K562 (cell line): Measurements from ENCODE around the gene SERPINE1. TPM values are rescaled to one million over a fixed set of nuclear protein-coding genes. Genes with fewer than 3 reads are reported as not detected.
A peak's percentile ranks its signal among the peaks of the same experiment; 100 is the strongest.

Source experiments
- ARID1B ChIP-seq: fragments of 450-650 bp; IDR thresholded peaks from 2 replicates; pipeline ENCODE4 v1.6.1; 2016; ENCODE audit warnings: antibody characterized with exemption, mild to moderate bottlenecking, inconsistent platforms
- EP400 ChIP-seq: fragments of 450-650 bp; IDR thresholded peaks from 2 replicates; pipeline ENCODE4 v1.6.1; 2017; ENCODE audit warnings: antibody characterized with exemption, mild to moderate bottlenecking, moderate library complexity
- ESRRA ChIP-seq: fragments of 450-650 bp; IDR thresholded peaks from 2 replicates; pipeline ENCODE4 v1.6.1; 2014; ENCODE audit warnings: low read depth, mild to moderate bottlenecking, moderate library complexity, borderline replicate concordance
- LCOR ChIP-seq: sonication (generic); formaldehyde crosslinking; IDR thresholded peaks from 2 replicates; pipeline ENCODE4 v1.8.0; 2022; ENCODE audit warnings: mild to moderate bottlenecking, missing genetic modification reagents
- NFIC ChIP-seq: fragments of 450-650 bp; IDR thresholded peaks from 2 replicates; pipeline ENCODE4 v1.6.1; 2017; ENCODE audit warnings: mild to moderate bottlenecking, inconsistent platforms
- SRSF9 ChIP-seq: fragments of 200-400 bp; formaldehyde crosslinking; IDR thresholded peaks from 2 replicates; pipeline ENCODE4 v1.6.1; 2017; ENCODE audit warnings: low read depth, low read length, borderline replicate concordance
- STAG1 ChIP-seq: sonication (generic); formaldehyde crosslinking; IDR thresholded peaks from 2 replicates; pipeline ENCODE4 v1.5.0; 2020; ENCODE audit warnings: missing genetic modification reagents, borderline replicate concordance
- ZFP1 ChIP-seq: fragments of 450-650 bp; formaldehyde crosslinking; IDR thresholded peaks from 2 replicates; pipeline ENCODE4 v1.4.0; 2020; ENCODE audit warnings: mild to moderate bottlenecking, mixed read lengths
- polyA plus RNA-seq, 8 experiments: library from polyadenylated mRNA; depleted of rRNA in 4 of 8; stranded (reverse) in 5 of 8; unstranded in 3 of 8; fragments of >200 nt; fragmentation: Nextera tagmentation in 2 of 8; fragmentation: Illumina TruSeq in 1 of 8; extraction: Ambion mirVana in 2 of 8; extraction: Trizol in 1 of 8; gene quantifications; 2 replicates each; pipeline versions ENCODE4 v1.2.1 to v1.2.3, GENCODE V29; 2011 to 2014; ENCODE audit warnings: inconsistent platforms in 1 of 8, missing spikeins in 1 of 8
- total RNA-seq, 7 experiments: library from RNA; depleted of rRNA in 6 of 7; stranded (reverse); fragments of >200 nt in 6 of 7; fragmentation: Illumina TruSeq in 2 of 7; extraction: Trizol in 2 of 7; gene quantifications; 2 replicates each; pipeline versions ENCODE4 v1.2.1 to v1.2.3, GENCODE V29; 2011 to 2021; ENCODE audit warnings: low replicate concordance in 1 of 7
- TF ChIP-seq, protein P1 (sequence below), 2 experiments: fragments of 450-650 bp in 1 of 2; sonication (generic) in 1 of 2; formaldehyde crosslinking in 1 of 2; IDR thresholded peaks; 2 replicates each; pipeline versions ENCODE4 v1.7.1 to v1.9.0; 2016 to 2022; ENCODE audit warnings: inconsistent platforms in 1 of 2, mild to moderate bottlenecking in 1 of 2, missing genetic modification reagents in 1 of 2
- TF ChIP-seq, protein P2 (sequence below): fragments of 250-450 bp; sonication (Bioruptor Pico); IDR thresholded peaks from 2 replicates; pipeline ENCODE4 v1.4.0; 2020
- TF ChIP-seq, protein P3 (sequence below), 2 experiments: fragments of 450-650 bp in 1 of 2; sonication (generic) in 1 of 2; formaldehyde crosslinking in 1 of 2; IDR thresholded peaks in 1 of 2; conservative IDR thresholded peaks in 1 of 2; 2 replicates each; pipeline versions ENCODE4 v1.6.1 to v1.8.1; 2016 to 2023; ENCODE audit warnings: mild to moderate bottlenecking in 2 of 2, moderate library complexity in 2 of 2, inconsistent platforms in 1 of 2, missing genetic modification reagents in 1 of 2

The SERPINE1 gene
- total and polyA plus RNA-seq, 9 of the 15 experiments (the other 6 are each of a cell fraction or from before 2014, with no cell fraction given) = 0.22 to 4.8 (median 0.91) TPM

DNA sequence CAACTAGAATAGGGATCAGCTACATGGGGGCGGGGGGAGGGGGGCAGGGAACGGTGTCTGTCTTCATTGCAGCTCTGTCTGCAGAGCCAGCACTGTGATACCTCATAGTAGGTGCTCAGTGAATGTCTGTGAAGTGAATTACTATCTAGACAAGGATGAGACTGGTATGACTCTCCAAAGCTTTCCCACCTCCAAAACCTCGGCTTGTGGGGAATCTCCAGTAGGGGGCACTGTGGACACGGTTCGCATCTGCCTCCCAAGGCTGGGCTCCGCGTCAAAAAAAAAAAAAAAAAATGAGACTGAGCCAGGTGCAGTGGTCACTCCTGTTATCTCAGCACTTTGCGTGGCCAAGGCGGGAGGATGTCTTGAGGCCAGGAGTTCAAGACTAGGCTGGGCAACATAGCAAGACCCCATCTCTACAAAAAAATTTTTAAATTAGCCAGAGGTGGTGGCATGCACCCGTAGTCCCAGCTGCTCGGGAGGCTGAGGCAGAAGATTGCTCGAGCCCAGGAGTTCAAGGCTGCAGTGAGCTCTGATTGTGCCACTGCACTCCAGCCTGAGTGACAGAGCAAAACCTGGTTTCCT, 32.0 kb upstream of the SERPINE1 start (continued):
- TF ChIP-seq, protein P1, sequence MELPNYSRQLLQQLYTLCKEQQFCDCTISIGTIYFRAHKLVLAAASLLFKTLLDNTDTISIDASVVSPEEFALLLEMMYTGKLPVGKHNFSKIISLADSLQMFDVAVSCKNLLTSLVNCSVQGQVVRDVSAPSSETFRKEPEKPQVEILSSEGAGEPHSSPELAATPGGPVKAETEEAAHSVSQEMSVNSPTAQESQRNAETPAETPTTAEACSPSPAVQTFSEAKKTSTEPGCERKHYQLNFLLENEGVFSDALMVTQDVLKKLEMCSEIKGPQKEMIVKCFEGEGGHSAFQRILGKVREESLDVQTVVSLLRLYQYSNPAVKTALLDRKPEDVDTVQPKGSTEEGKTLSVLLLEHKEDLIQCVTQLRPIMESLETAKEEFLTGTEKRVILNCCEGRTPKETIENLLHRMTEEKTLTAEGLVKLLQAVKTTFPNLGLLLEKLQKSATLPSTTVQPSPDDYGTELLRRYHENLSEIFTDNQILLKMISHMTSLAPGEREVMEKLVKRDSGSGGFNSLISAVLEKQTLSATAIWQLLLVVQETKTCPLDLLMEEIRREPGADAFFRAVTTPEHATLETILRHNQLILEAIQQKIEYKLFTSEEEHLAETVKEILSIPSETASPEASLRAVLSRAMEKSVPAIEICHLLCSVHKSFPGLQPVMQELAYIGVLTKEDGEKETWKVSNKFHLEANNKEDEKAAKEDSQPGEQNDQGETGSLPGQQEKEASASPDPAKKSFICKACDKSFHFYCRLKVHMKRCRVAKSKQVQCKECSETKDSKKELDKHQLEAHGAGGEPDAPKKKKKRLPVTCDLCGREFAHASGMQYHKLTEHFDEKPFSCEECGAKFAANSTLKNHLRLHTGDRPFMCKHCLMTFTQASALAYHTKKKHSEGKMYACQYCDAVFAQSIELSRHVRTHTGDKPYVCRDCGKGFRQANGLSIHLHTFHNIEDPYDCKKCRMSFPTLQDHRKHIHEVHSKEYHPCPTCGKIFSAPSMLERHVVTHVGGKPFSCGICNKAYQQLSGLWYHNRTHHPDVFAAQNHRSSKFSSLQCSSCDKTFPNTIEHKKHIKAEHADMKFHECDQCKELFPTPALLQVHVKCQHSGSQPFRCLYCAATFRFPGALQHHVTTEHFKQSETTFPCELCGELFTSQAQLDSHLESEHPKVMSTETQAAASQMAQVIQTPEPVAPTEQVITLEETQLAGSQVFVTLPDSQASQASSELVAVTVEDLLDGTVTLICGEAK (IDR thresholded peaks at IDR 0.05) = no peak
- TF ChIP-seq, protein P1 (CRISPR knock-in tag; IDR thresholded peaks at IDR 0.05) = no peak
- no peak for TF ChIP-seq ZFP1
- TF ChIP-seq, protein P2, sequence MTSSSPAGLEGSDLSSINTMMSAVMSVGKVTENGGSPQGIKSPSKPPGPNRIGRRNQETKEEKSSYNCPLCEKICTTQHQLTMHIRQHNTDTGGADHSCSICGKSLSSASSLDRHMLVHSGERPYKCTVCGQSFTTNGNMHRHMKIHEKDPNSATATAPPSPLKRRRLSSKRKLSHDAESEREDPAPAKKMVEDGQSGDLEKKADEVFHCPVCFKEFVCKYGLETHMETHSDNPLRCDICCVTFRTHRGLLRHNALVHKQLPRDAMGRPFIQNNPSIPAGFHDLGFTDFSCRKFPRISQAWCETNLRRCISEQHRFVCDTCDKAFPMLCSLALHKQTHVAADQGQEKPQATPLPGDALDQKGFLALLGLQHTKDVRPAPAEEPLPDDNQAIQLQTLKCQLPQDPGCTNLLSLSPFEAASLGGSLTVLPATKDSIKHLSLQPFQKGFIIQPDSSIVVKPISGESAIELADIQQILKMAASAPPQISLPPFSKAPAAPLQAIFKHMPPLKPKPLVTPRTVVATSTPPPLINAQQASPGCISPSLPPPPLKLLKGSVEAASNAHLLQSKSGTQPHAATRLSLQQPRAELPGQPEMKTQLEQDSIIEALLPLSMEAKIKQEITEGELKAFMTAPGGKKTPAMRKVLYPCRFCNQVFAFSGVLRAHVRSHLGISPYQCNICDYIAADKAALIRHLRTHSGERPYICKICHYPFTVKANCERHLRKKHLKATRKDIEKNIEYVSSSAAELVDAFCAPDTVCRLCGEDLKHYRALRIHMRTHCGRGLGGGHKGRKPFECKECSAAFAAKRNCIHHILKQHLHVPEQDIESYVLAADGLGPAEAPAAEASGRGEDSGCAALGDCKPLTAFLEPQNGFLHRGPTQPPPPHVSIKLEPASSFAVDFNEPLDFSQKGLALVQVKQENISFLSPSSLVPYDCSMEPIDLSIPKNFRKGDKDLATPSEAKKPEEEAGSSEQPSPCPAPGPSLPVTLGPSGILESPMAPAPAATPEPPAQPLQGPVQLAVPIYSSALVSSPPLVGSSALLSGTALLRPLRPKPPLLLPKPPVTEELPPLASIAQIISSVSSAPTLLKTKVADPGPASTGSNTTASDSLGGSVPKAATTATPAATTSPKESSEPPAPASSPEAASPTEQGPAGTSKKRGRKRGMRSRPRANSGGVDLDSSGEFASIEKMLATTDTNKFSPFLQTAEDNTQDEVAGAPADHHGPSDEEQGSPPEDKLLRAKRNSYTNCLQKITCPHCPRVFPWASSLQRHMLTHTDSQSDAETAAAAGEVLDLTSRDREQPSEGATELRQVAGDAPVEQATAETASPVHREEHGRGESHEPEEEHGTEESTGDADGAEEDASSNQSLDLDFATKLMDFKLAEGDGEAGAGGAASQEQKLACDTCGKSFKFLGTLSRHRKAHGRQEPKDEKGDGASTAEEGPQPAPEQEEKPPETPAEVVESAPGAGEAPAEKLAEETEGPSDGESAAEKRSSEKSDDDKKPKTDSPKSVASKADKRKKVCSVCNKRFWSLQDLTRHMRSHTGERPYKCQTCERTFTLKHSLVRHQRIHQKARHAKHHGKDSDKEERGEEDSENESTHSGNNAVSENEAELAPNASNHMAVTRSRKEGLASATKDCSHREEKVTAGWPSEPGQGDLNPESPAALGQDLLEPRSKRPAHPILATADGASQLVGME = no peak
- no peak for TF ChIP-seq STAG1 (CRISPR knock-in tag)
- TF ChIP-seq ARID1B = peak; percentile 43; the same call in 1 of the 2 replicates
- no peak for TF ChIP-seq SRSF9
- TF ChIP-seq EP400 = peak; percentile 33; the same call in 1 of the 2 replicates
- TF ChIP-seq LCOR = no peak
- TF ChIP-seq, protein P3, sequence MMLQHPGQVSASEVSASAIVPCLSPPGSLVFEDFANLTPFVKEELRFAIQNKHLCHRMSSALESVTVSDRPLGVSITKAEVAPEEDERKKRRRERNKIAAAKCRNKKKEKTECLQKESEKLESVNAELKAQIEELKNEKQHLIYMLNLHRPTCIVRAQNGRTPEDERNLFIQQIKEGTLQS (IDR thresholded peaks at IDR 0.05) = no peak
- TF ChIP-seq, protein P3 (CRISPR knock-in tag; conservative IDR thresholded peaks at IDR 0.05) = no peak
- TF ChIP-seq ESRRA = peak; percentile 25; the same call in 1 of the 2 replicates
- peak; percentile 70 for TF ChIP-seq NFIC
